ENCODE measurements around the gene SEMA3A. TPM values are rescaled to one million over a fixed set of nuclear protein-coding genes. Genes with fewer than 3 reads are reported as not detected.

Gene SEMA3A
- total RNA-seq, 2 experiments from 2014 or later, result not detected

GRCh38 chr7:84105586-84105985 lies 89.0 kb downstream of the SEMA3A start:
- no TSS peak for BruUV-seq (replicated peaks)
- intact Hi-C loops (cut with micrococcal nuclease; ENCODE audit: unreplicated experiment), result no loop called here
- no peak for DNase-seq (ENCODE audit: low spot score)

GRCh38 chr7:84104826-84105225 lies 89.8 kb downstream of the SEMA3A start:
- TF ChIP-seq EZH2phosphoT487 (IDR thresholded peaks at IDR 0.05; ENCODE audit: borderline replicate concordance, low read depth, low read length) (no peak), CTCF (conservative IDR thresholded peaks at IDR 0.05; ENCODE audit: low read length) (no peak)
- POLR2A ChIA-PET, result interaction anchor here (0.6 kb wide), 1 partner anchor 721 kb away, joined by 5 read pairs; no protein-coding TSS in a partner anchor
- Histone ChIP-seq H4K20me1 (ENCODE audit: insufficient read depth, low read length) (no peaks in the 10 kb centered on the region), H3K4me2 (ENCODE audit: low read length) (no peak overlapping the region), H3K36me3 (ENCODE audit: insufficient read depth, low read length) (no peaks in the 10 kb centered on the region), H2AFZ (ENCODE audit: low read length) (no peak overlapping the region), H3K79me2 (ENCODE audit: insufficient read depth, low read depth, low read length) (no peaks in the 10 kb centered on the region), H3K9me3 (ENCODE audit: low read length) (no peaks in the 10 kb centered on the region), H3K4me3 (ENCODE audit: low read depth, low read length, poor library complexity, severe bottlenecking) (no peak overlapping the region), H3K4me1 (ENCODE audit: insufficient read depth, low read length, poor library complexity, severe bottlenecking) (no peaks in the 10 kb centered on the region), H3K9me2 (ENCODE audit: insufficient read depth, low read length) (no peaks in the 10 kb centered on the region), H3K27ac (ENCODE audit: low read depth, low read length, poor library complexity, severe bottlenecking) (no peak overlapping the region)
- intact Hi-C loops (cut with micrococcal nuclease; ENCODE audit: unreplicated experiment), result no loop called here
- CTCF ChIA-PET (ENCODE audit: unreplicated experiment), result interaction anchor here (0.6 kb wide), 1 partner anchor 109 kb away, joined by 4 read pairs; no protein-coding TSS in a partner anchor
- BruUV-seq (replicated peaks), result no TSS peak
- no peak for DNase-seq (ENCODE audit: low spot score)

More at GRCh38 chr7:84105586-84105985, 89.0 kb downstream of the SEMA3A start:
- no peak overlapping the region for H3K27ac ChIP-seq (ENCODE audit: low read depth, low read length, poor library complexity, severe bottlenecking)
- TF ChIP-seq CTCF (conservative IDR thresholded peaks at IDR 0.05; ENCODE audit: low read length) (no peak), EZH2phosphoT487 (IDR thresholded peaks at IDR 0.05; ENCODE audit: borderline replicate concordance, low read depth, low read length) (no peak)
- H3K9me2 ChIP-seq (ENCODE audit: insufficient read depth, low read length), result no peaks in the 10 kb centered on the region
- no peaks in the 10 kb centered on the region for H4K20me1 ChIP-seq (ENCODE audit: insufficient read depth, low read length)
- H3K4me1 ChIP-seq (ENCODE audit: insufficient read depth, low read length, poor library complexity, severe bottlenecking), result no peaks in the 10 kb centered on the region
- ChIA-PET CTCF (ENCODE audit: unreplicated experiment) (no interaction called here), POLR2A (no interaction called here)
- H3K36me3 ChIP-seq (ENCODE audit: insufficient read depth, low read length), result no peaks in the 10 kb centered on the region
- H3K79me2 ChIP-seq (ENCODE audit: insufficient read depth, low read depth, low read length), result no peaks in the 10 kb centered on the region
- no peak overlapping the region for H3K4me3 ChIP-seq (ENCODE audit: low read depth, low read length, poor library complexity, severe bottlenecking)
- H2AFZ ChIP-seq (ENCODE audit: low read length), result no peak overlapping the region
- H3K4me2 ChIP-seq (ENCODE audit: low read length), result no peak overlapping the region
- no peaks in the 10 kb centered on the region for H3K9me3 ChIP-seq (ENCODE audit: low read length)

GRCh38 chr7:84102213-84102612 lies 92.4 kb downstream of the SEMA3A start:
- no peak overlapping the region for H3K27ac ChIP-seq (ENCODE audit: low read depth, low read length, poor library complexity, severe bottlenecking)
- no peaks in the 10 kb centered on the region for H3K9me3 ChIP-seq (ENCODE audit: low read length)
- no TSS peak for BruUV-seq (replicated peaks)
- no peak overlapping the region for H3K4me2 ChIP-seq (ENCODE audit: low read length)
- TF ChIP-seq CTCF (conservative IDR thresholded peaks at IDR 0.05; ENCODE audit: low read length) (no peak), EZH2phosphoT487 (IDR thresholded peaks at IDR 0.05; ENCODE audit: borderline replicate concordance, low read depth, low read length) (no peak)
- CTCF ChIA-PET (ENCODE audit: unreplicated experiment), result no interaction called here
- H3K4me1 ChIP-seq (ENCODE audit: insufficient read depth, low read length, poor library complexity, severe bottlenecking), result no peaks in the 10 kb centered on the region
- no peak for DNase-seq (ENCODE audit: low spot score)
- no peaks in the 10 kb centered on the region for H3K9me2 ChIP-seq (ENCODE audit: insufficient read depth, low read length)
- H3K36me3 ChIP-seq (ENCODE audit: insufficient read depth, low read length), result no peaks in the 10 kb centered on the region
- POLR2A ChIA-PET, result interaction anchor here (0.8 kb wide), 1 partner anchor 17 kb away, joined by 3 read pairs; no protein-coding TSS in a partner anchor
- no peak overlapping the region for H2AFZ ChIP-seq (ENCODE audit: low read length)
- no peak overlapping the region for H3K4me3 ChIP-seq (ENCODE audit: low read depth, low read length, poor library complexity, severe bottlenecking)
- intact Hi-C loops (cut with micrococcal nuclease; ENCODE audit: unreplicated experiment), result no loop called here
- no peaks in the 10 kb centered on the region for H3K79me2 ChIP-seq (ENCODE audit: insufficient read depth, low read depth, low read length)
- no peaks in the 10 kb centered on the region for H4K20me1 ChIP-seq (ENCODE audit: insufficient read depth, low read length)

All from OCI-LY7 (cell line).